Measurements from ENCODE around the gene FBXO10.

GRCh38 chr9:37523916-37524315 lies 52.3 kb downstream of the FBXO10 start:
- TF ChIP-seq CTCF (IDR thresholded peaks at IDR 0.05) (no peak), POLR2A (IDR thresholded peaks at IDR 0.05) (no peak)

Data from lower leg skin (tissue), 3 donors.